GM19467 (cell line): ENCODE results near the gene PNMA8C.
"Not testable (repeated sequence)": the region's sequence is repeated elsewhere in the genome, so short reads cannot be mapped to it uniquely, and the experiment has no call there.

ENCODE experiments used
- ATAC-seq: cut with Tn5 transposase; IDR thresholded peaks from one replicate; pipeline ENCODE4 v1.9.1; 2021; ENCODE audit warnings: mild to moderate bottlenecking, moderate library complexity; ENCODE audit not compliant: unreplicated experiment

The PNMA8C gene

DNA sequence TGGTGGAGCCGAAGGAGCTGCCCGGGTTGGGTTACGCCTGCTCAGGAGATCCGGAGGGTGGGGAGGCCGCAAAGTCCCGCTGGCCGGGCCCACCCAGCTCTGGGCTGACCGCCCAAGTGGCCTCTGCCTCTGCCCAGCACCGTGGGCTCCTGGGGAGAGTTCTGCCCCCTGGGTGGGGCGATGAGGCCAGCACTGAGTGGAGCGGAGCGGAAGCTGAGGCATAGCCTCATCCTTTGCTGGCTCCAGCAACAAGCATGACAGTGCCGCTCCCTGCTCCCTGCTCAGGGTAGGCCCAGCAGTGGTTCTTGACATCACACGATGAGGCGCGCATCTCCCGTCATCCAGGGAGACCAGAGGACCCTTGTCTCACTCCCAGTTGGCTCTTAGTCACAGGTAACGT lies 37.9 kb downstream of the PNMA8C start:
- ATAC-seq = no peak

DNA sequence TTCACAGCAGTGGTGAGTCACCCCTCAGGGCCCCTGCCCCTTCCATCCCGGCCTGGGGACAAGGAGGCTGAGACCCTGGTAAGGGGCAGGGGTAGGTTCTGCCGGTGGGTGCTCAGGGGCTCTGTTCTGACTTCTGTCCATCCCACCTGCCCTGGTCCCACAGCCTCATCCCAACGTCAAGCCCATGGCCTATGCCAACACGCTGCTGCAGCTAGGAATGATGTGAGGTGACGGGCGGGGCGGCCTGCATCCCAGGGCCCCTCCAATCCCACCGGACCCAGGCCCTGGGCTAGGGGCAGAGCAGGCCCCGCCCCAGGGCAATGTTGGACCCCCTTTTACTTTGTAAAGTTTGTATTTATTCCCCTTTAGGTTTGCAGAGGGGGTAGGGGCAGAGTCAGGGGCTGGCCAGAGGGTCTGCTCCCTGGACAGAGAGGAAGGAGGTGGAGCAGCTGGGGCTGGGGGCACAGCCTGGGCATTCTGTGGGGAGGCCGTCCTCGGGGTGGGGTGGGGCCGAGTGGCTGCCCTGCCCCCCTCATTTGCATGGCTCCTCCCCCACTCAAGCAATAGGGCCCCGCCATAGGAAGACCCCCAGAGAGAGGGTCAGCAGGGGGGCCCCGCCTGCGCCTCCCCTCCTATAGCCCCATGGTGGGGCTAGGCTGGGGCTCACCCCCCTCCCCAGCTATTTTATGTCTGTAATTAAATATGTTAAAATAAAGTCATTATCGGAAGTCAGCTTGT lies 38.4 kb downstream of the PNMA8C start:
- ATAC-seq = no peak

GRCh38 chr19:46388311-46389095 lies 40.2 kb downstream of the PNMA8C start:
- ATAC-seq = no peak

DNA sequence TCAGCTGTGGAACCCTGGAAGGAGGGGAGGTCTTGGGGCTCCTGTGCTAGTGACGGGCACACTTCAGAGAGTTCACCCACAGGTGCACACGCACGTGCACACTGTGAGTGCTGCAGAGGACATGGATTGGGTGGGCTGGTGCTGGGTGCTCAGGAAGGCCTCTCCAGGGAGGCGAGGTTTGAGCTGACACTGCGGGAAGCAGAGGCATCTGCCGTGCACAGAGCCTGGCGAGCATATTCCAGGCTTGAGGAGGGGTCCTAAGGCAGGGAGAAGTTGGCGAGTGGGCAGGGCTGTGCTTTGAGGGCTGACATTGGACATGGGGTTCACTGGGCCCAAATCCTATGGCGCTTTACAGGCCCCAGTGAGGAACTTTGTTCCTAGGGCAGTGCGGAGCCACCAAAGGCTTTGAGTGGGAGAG lies 41.0 kb downstream of the PNMA8C start:
- ATAC-seq = no peak

- ATAC-seq = no peak
Observed at GRCh38 chr19:46386996-46387712, 41.6 kb downstream of the PNMA8C start.

- ATAC-seq = no peak
Observed at GRCh38 chr19:46386151-46386550, 42.6 kb downstream of the PNMA8C start.

DNA sequence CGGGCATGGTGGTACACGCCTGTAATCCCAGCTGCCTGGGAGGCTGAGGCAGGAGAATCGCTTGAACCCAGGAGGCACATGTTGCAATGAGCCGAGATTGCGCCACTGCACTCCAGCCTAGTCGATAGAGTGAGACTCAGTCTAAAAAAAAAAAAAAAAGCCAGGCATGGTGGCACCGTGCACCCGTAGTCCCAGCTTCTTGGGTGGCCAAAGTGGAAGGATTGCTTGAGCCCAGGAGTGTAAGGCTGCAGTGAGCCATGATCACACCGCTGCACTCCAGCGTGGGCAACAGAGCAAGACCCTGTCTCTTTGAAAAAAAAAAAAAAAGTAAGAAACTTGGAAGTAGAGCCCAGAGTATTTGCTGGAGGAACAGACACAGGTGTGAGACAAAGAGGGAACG lies 43.1 kb downstream of the PNMA8C start:
- no peak for ATAC-seq

DNA sequence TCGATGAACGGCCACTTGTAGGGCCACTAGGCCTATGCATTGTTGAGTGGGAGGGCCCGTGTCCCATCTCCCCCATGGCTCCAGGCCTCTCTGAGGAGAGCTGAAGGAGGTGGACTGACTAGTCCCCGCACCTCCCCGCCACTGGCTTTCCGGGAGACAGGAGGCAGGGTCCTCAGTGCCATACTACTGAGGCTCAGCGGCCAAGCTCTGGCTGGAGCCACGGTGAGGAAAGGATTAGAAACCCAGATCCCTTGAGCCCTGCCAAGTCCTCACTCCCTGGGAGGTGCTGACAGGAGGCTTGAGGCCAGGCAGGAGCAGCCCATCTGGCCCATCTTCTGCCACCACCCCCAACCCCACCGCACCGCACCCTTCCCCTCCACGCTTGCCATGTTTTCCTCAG lies 44.3 kb downstream of the PNMA8C start:
- no peak for ATAC-seq

GRCh38 chr19:46383846-46384245 lies 44.9 kb downstream of the PNMA8C start:
- no peak for ATAC-seq

GRCh38 chr19:46383171-46383815 lies 45.4 kb downstream of the PNMA8C start:
- no peak for ATAC-seq

GRCh38 chr19:46381756-46382345 lies 46.9 kb downstream of the PNMA8C start:
- ATAC-seq = no peak

GRCh38 chr19:46381346-46381745 lies 47.4 kb downstream of the PNMA8C start:
- no peak for ATAC-seq

DNA sequence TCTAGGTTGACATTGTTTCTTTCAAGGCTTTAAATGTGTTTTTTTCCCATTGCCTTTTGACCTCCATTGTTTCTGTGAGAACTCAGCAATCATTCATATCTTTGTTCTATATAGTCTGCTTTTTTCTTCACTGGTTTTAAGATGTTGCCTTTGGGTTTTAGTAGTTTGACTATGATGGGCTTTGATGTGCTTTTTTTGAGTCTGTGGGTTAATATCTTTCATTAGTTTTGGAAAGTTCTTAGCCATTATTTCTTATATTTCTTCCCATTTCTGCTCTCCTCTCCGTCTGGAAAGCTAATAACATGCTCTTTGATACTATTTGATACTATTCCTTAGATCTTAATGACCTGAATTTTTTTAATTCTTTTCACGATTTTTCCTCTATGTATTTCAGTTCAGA lies 48.0 kb downstream of the PNMA8C start:
- ATAC-seq = no peak

DNA sequence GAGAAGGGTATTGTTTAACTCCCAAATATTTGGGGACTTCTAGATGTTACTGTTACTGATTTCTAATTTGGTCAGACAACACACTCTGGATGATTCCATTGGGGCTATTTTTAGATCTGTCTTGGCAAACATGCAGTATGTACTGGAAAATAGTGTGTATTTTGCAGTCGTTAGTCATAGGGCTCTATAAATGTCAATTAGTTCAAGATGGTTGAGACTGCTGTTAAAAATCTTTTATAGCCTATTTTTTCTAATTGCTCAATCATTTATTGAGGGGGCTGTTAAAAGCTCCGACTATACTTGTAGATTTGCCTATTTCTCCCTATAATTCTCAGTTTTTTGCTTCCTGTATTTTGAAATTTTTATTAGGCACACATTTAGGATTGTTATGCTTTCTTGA lies 50.5 kb downstream of the PNMA8C start:
- no peak for ATAC-seq

DNA sequence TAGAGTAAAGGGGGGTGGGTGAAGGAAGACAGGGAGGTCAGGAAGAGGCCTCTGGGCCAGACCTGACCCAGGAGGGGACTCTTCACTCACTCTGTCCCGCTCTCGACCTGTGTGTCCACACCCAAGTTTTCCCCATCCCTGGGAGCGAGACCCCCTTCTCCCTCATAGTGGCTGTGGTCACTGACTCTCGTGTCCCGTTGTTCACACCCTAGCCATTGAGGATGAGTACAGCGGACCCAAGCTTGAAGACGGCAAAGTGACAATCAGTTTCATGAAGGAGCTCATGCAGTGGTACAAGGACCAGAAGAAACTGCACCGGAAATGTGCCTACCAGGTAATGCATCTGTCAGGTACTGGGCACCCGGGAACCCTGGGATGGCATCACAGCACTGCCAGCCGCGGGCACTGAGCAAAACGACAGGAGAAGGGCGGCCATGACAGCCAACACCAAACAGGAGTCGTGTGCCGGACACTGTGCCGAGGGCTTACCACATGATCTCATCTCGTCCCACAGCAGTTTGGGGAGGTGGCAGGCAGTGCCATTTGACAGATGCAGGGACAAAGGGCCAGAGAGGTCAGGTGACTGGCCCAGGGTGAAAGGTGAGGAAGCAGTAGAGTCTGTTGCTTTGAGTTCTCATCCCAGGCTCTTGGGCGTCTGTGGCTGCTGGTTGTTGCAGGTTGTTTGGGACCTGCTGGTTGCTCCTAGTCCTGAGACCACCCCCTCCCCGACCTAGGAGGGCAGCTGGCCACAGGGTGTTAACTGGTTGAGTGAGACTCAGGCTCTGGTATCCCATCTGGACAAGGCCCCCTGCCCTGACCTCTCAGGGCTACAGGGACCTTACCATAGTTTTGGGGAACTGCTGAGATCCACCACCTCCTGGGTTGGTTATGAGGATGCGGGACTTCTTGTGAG lies 52.2 kb downstream of the PNMA8C start:
- ATAC-seq = no peak

- not testable (repeated sequence) for ATAC-seq
Observed at GRCh38 chr19:46375476-46376067, 53.2 kb downstream of the PNMA8C start.
